HEK293 (cell line): Measurements from ENCODE around the gene RBM20.

Source experiments
- ATF2 ChIP-seq: fragments of 450-650 bp; formaldehyde crosslinking; IDR thresholded peaks from 2 replicates; pipeline ENCODE4 v1.5.1; 2016; ENCODE audit warnings: missing biosample characterization, missing genetic modification characterization, low read depth
- FEZF1 ChIP-seq: fragments of 450-650 bp; formaldehyde crosslinking; IDR thresholded peaks from 2 replicates; pipeline ENCODE4 v1.5.1; 2016; ENCODE audit warnings: missing biosample characterization, missing genetic modification characterization
- IKZF3 ChIP-seq: fragments of 450-650 bp; IDR thresholded peaks from 2 replicates; pipeline ENCODE4 v1.5.0; 2018; ENCODE audit warnings: missing biosample characterization, mild to moderate bottlenecking, missing genetic modification characterization, moderate library complexity
- OSR2 ChIP-seq: fragments of 450-650 bp; formaldehyde crosslinking; IDR thresholded peaks from 2 replicates; pipeline ENCODE4 v1.5.1; 2016; ENCODE audit warnings: missing biosample characterization, missing genetic modification characterization
- PRDM1 ChIP-seq: fragments of 450-650 bp; formaldehyde crosslinking; IDR thresholded peaks from 2 replicates; pipeline ENCODE4; 2016; ENCODE audit warnings: missing biosample characterization, missing genetic modification characterization
- PRDM4 ChIP-seq: fragments of 450-650 bp; formaldehyde crosslinking; IDR thresholded peaks from 2 replicates; pipeline ENCODE4 v1.5.1; 2017; ENCODE audit warnings: missing biosample characterization, missing genetic modification characterization
- SP7 ChIP-seq: fragments of 450-650 bp; formaldehyde crosslinking; IDR thresholded peaks from 2 replicates; pipeline ENCODE4 v1.5.1; 2016; ENCODE audit warnings: missing biosample characterization, missing genetic modification characterization
- TRIM28 ChIP-seq: IDR thresholded peaks from 2 replicates; pipeline ENCODE4 v1.6.1; 2011; ENCODE audit warnings: low read length, control low read depth, borderline replicate concordance
- ZBTB17 ChIP-seq: fragments of 450-650 bp; formaldehyde crosslinking; IDR thresholded peaks from 2 replicates; pipeline ENCODE4 v1.5.1; 2016; ENCODE audit warnings: missing biosample characterization, missing genetic modification characterization
- ZBTB48 ChIP-seq: fragments of 450-650 bp; formaldehyde crosslinking; IDR thresholded peaks from 2 replicates; pipeline ENCODE4 v1.5.1; 2016; ENCODE audit warnings: missing biosample characterization, missing genetic modification characterization
- ZBTB6 ChIP-seq: fragments of 450-650 bp; formaldehyde crosslinking; IDR thresholded peaks from 2 replicates; pipeline ENCODE4 v1.5.1; 2017; ENCODE audit warnings: missing biosample characterization, missing genetic modification characterization
- ZNF10 ChIP-seq: fragments of 450-650 bp; formaldehyde crosslinking; IDR thresholded peaks from 2 replicates; pipeline ENCODE4 v1.5.1; 2017; ENCODE audit warnings: missing biosample characterization, missing genetic modification characterization
- ZNF155 ChIP-seq: fragments of 450-650 bp; formaldehyde crosslinking; IDR thresholded peaks from 2 replicates; pipeline ENCODE4 v1.5.1; 2016; ENCODE audit warnings: missing biosample characterization, missing genetic modification characterization
- ZNF18 ChIP-seq: fragments of 450-650 bp; formaldehyde crosslinking; IDR thresholded peaks from 2 replicates; pipeline ENCODE4 v1.5.1; 2016; ENCODE audit warnings: missing biosample characterization, missing genetic modification characterization
- ZNF2 ChIP-seq: fragments of 450-650 bp; formaldehyde crosslinking; IDR thresholded peaks from 2 replicates; pipeline ENCODE4 v1.5.1; 2016; ENCODE audit warnings: missing biosample characterization, missing genetic modification characterization
- ZNF214 ChIP-seq: fragments of 450-650 bp; formaldehyde crosslinking; IDR thresholded peaks from 2 replicates; pipeline ENCODE4 v1.5.1; 2017; ENCODE audit warnings: missing biosample characterization, mild to moderate bottlenecking, missing genetic modification characterization, borderline replicate concordance
- ZNF280C ChIP-seq: fragments of 450-650 bp; formaldehyde crosslinking; IDR thresholded peaks from 2 replicates; pipeline ENCODE4 v1.5.1; 2016; ENCODE audit warnings: missing biosample characterization, missing genetic modification characterization
- ZNF324 ChIP-seq: fragments of 450-650 bp; formaldehyde crosslinking; IDR thresholded peaks from 2 replicates; pipeline ENCODE4 v1.5.1; 2016; ENCODE audit warnings: missing biosample characterization, missing genetic modification characterization
- ZNF335 ChIP-seq: fragments of 450-650 bp; formaldehyde crosslinking; conservative IDR thresholded peaks from 2 replicates; pipeline ENCODE4 v1.5.1; 2016; ENCODE audit warnings: missing biosample characterization, missing genetic modification characterization
- ZNF341 ChIP-seq: fragments of 450-650 bp; formaldehyde crosslinking; IDR thresholded peaks from 2 replicates; pipeline ENCODE4; 2016; ENCODE audit warnings: low read depth, missing biosample characterization, missing genetic modification characterization
- ZNF513 ChIP-seq: fragments of 450-650 bp; IDR thresholded peaks from 2 replicates; pipeline ENCODE4 v1.5.1; 2018; ENCODE audit warnings: missing biosample characterization, missing genetic modification characterization
- ZNF548 ChIP-seq: fragments of 450-650 bp; formaldehyde crosslinking; IDR thresholded peaks from 2 replicates; pipeline ENCODE4 v1.5.1; 2016; ENCODE audit warnings: missing biosample characterization, missing genetic modification characterization
- ZNF660 ChIP-seq: fragments of 450-650 bp; IDR thresholded peaks from 2 replicates; pipeline ENCODE4 v1.5.1; 2018; ENCODE audit warnings: missing biosample characterization, mild to moderate bottlenecking, missing genetic modification characterization
- ZNF776 ChIP-seq: fragments of 450-650 bp; formaldehyde crosslinking; IDR thresholded peaks from 2 replicates; pipeline ENCODE4 v1.5.0; 2017; ENCODE audit warnings: missing biosample characterization, missing genetic modification characterization, borderline replicate concordance

The RBM20 gene

GRCh38 chr10:110651044-110651958 lies 7.2 kb downstream of the RBM20 start (continued):
- TF ChIP-seq ATF2 (tag by site-specific recombination) (peak; percentile 21; the same call in 1 of the 2 replicates), ZNF335 (tag by site-specific recombination) (peak; percentile 42; the same call in 1 of the 2 replicates), SP7 (tag by site-specific recombination) (peak; percentile 31; the same call in 1 of the 2 replicates), ZBTB17 (peak; percentile 90), ZNF155 (tag by site-specific recombination) (no peak), ZNF2 (tag by site-specific recombination) (peak; percentile 47; the same call in 1 of the 2 replicates), ZNF513 (tag by site-specific recombination) (no peak), IKZF3 (tag by site-specific recombination) (peak; percentile 41; the same call in 1 of the 2 replicates), ZNF280C (no peak), FEZF1 (tag by site-specific recombination) (peak; percentile 48; the same call in 1 of the 2 replicates), ZNF341 (tag by site-specific recombination) (no peak), ZNF10 (tag by site-specific recombination) (peak; percentile 93), ZNF214 (tag by site-specific recombination) (no peak), ZNF776 (tag by site-specific recombination) (no peak), PRDM1 (tag by site-specific recombination) (peak; percentile 67), ZNF324 (tag by site-specific recombination) (no peak), ZBTB48 (tag by site-specific recombination) (peak; percentile 63; the same call in 1 of the 2 replicates), ZNF548 (tag by site-specific recombination) (peak; percentile 72; the same call in 1 of the 2 replicates), ZNF18 (tag by site-specific recombination) (no peak), OSR2 (tag by site-specific recombination) (peak; percentile 100), PRDM4 (tag by site-specific recombination) (peak; percentile 66), ZNF660 (tag by site-specific recombination) (peak; percentile 73; the same call in 1 of the 2 replicates), ZBTB6 (tag by site-specific recombination) (no peak), TRIM28 (peak; percentile 91)
